HG03457 (cell line): ENCODE results near the gene RNF212B.

Experiments
- ATAC-seq: cut with Tn5 transposase; IDR thresholded peaks from one replicate; pipeline ENCODE4 v1.9.1; 2021; ENCODE audit warnings: moderate number of reproducible peaks; ENCODE audit not compliant: unreplicated experiment

The RNF212B gene

DNA sequence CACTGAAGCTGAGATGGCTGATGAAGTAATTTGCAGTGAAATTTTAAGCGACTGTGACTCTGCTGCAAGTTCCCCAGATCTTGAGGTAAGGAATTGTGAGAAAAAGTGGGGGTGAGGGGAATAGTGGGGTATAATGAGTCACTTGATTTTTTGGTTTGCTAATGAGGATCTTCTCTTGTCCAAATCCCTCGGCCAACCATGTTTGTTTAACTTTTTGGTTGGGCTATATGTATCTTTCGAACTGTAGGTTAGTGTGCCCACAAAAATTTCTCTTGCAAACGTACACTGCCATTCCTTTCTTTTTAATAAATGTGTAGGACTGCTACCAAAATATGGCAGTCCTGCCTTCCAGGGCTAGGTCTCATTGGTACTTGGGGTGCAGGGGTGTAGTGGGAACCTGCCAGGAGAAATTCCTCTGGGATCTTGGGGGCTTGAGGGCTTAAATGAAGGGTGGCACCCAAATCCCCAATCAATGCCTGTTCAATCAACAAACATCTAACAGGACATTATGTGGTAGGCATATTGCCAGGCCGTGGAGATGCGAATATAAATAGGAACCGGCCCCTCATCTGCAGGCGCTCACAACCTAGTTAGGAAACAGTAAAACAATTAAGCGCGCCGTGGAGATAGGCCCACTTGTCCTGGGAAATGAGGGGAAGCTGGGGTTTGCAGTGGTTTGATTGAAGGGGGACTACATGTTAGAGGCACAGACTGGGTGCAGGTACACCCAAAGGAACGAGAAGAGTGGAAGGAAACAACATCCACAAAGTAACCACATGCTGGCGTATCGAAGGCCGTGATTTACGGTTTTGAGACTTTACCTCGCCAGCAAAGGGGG lies 82.2 kb downstream of the RNF212B start:
- ATAC-seq, result no peak

DNA sequence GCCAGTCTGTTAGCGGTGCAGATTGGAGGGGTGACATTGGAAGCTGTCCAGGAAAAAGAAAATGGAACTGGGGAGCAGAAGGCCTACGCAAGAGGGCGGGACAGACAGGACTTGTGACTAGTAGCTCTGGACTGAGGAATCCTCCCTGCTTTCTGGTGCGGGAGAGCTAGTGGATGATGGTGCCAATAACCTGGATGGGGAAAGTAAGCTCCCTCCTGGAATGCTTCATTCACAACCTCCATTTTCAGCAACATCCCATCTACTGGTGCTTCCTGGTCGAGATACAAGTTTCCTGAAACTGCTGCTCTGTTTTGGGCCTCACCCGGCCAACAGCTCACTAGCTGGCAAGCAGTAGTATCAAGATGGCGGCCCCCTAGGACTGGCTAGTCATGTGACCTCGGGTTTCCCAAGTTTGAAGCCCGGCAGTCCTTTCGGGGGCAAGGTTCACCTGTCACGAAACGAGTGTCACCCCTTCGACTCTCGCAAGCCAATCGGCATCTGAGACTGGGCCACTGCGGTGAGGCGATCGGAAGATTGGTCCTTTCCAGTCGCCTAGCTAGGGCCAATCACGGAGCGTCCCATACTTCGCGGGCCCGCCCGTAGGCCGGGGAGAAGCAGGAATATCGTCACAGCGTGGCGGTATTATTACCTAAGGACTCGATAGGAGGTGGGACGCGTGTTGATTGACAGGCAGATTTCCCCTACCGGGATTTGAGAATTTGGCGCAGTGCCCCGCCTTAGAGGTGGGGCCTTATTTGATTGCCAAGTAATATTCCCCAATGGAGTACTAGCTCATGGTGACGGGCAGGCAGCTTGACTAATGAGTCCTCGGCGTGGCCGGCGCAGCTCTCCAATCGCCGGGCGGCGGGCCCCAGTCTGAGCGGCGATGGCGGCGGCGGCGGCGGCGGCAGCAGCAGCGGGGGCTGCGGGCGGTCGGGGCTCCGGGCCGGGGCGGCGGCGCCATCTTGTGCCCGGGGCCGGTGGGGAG lies 83.1 kb downstream of the RNF212B start, which contains the start of gene PABPN1:
PABPN1 (plus strand) TSS at position 874 of the 988 bp plus-strand sequence; CDS start at position 887, 13 bp downstream.
- ATAC-seq, result peak; percentile 81

DNA sequence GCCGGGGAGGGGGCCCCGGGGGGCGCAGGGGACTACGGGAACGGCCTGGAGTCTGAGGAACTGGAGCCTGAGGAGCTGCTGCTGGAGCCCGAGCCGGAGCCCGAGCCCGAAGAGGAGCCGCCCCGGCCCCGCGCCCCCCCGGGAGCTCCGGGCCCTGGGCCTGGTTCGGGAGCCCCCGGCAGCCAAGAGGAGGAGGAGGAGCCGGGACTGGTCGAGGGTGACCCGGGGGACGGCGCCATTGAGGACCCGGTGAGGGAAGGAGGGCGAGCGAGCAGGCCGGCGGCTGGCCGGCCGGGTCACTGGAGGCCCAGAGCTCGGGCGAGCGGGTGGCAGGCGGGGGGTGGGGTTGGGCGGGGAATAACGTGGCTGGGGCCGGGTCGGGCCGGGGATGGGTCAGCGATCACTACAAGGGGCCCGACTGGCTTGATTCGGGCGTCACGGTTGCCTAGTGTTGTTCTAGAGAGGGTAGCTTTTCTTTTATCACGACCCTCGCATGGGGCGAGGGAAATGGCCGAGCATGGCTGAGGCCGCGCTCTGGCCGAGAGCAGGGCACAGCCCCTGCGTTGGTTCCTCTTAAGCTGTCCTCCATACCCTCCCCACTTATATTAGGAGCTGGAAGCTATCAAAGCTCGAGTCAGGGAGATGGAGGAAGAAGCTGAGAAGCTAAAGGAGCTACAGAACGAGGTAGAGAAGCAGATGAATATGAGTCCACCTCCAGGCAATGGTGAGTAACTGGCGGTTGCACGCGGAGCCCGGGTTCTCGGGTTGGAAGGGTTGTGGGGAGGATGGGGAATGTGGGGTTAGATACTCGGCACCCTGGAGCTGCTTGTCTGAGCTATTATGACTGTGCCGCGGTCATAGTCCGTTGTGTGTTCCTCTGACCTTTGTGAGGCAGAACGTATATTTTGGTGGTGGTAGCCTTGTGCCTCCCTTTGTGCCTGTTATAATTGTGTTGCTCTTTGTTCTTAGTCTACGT lies 84.1 kb downstream of the RNF212B start:
- peak; percentile 7 for ATAC-seq
